SK-N-SH (cell line): ENCODE measurements around the gene ALPI.

Experiments used
- CHD2 ChIP-seq: fragments of 150-350 bp; IDR thresholded peaks from 2 replicates; pipeline ENCODE4 v1.6.1; 2018; ENCODE audit warnings: low read length; ENCODE audit not compliant: partially characterized antibody
- CTCF ChIP-seq: fragments of 200-600 bp; sonication (generic); IDR thresholded peaks from 2 replicates; pipeline ENCODE4 v1.6.1; 2017; ENCODE audit warnings: antibody characterized with exemption, mild to moderate bottlenecking, moderate library complexity
- EZH2phosphoT487 ChIP-seq: fragments of 200-600 bp; sonication (generic); IDR thresholded peaks from 2 replicates; pipeline ENCODE4 v1.6.1; 2017; ENCODE audit warnings: low read depth, mixed run types, mild to moderate bottlenecking, antibody characterized with exemption, moderate library complexity, borderline replicate concordance
- FOXM1 ChIP-seq: IDR thresholded peaks from 2 replicates; pipeline ENCODE4 v1.4.0; 2012; ENCODE audit warnings: low read depth, mild to moderate bottlenecking
- IRF3 ChIP-seq: fragments of 150-350 bp; IDR thresholded peaks from 2 replicates; pipeline ENCODE4 v1.6.1; 2016; ENCODE audit warnings: mild to moderate bottlenecking, low read depth, low read length
- JUND ChIP-seq: IDR thresholded peaks from 2 replicates; pipeline ENCODE4 v1.4.0; 2012
- POLR2AphosphoS5 ChIP-seq: IDR thresholded peaks from 2 replicates; pipeline ENCODE4 v1.6.1; 2012; ENCODE audit warnings: low read depth, low read length
- TAF1 ChIP-seq: IDR thresholded peaks from 2 replicates; pipeline ENCODE4 v1.6.1; 2012; ENCODE audit warnings: low read depth, mild to moderate bottlenecking, low read length, moderate library complexity, borderline replicate concordance

- TF ChIP-seq POLR2AphosphoS5 (no peak), EZH2phosphoT487 (no peak), CTCF (no peak), JUND (no peak), CHD2 (no peak), FOXM1 (no peak), IRF3 (no peak), TAF1 (no peak)
Observed at GRCh38 chr2:232478571-232479340, 22.8 kb downstream of the ALPI start.
